CD4-positive, alpha-beta T cell treated with Interleukin-4 for 1 hour (primary cell): ENCODE data around the gene PTPN3.

Source experiments
- DNase-seq, 2 donors: peaks; one replicate each; pipeline ENCODE4 v3.0.0-alpha.2; 2020 to 2022

PTPN3 gene

GRCh38 chr9:109500421-109500974 lies 2.4 kb upstream of the PTPN3 start:
- DNase-seq = no peak

- no peak for DNase-seq
Measured at GRCh38 chr9:109499631-109500410, 1.7 kb upstream of the PTPN3 start.

DNA sequence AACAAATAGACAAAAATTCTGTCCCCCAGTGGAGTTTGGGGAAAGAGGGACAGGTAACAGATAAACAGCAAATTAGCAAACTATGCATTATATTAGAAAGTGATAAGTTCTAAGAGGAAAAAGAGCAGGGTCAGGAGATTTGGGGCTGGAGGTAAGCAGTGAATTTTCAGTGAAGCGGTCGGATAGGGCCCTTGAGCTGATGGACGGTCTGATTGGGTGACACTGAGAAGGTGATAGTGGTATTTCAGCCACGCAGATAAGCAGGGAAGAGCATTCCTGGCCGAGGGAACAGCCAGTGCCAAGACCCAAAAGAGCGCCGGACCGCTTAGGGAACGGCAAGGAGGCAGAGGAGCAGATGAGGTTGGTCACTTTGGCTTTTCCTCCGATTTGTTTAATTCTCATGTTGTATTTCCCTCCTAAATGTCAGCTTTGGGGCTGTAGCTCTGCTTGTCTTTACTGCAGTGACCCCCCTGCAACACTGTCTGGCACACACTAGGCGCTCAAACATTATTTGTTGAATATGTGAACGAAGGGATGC lies 1.1 kb upstream of the PTPN3 start:
- DNase-seq = no peak

DNA sequence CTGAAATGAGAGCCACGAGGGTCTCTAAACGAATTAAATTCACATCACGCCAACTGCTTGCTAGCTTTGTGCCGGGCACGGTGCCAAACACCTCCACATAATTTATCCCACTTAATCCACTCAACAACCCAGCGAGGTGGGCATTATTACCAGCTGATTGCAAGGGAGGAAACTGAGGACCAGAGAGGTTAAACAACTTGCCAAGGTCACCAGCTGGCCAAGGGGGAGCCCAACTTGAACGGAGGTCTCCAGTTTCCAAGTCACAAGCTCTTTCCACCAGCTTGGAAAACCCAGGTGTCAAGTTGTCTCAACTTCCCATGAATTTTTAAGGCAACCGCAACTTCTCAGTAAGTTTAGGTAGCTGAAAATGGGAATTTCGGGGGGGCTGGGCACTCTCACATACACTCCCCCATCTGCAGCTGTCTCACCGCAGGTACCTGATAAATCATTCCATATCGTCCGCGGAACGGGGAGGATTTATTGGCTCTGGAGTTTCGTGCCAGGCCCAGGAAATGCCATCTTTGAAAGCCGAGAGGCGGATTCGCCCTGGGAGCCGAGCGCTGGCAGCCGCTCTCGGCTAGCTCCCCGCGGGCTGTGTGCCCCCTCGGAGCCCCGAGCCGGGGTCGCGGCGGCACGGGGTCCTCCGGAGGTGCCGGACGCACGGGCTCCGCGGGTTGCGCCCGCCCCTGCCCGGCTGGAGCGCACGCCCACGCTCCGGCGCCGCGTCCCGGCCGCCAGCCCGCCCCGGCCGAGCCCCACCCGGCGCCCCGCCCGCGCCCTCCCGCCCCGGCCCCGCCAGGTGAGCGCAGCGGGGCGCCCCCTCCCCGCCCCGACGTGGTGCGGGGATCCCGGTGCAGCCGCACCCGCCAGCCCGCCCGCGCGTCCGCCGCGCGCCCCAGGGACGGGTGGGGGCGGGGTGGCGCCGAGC lies 617 bp downstream of the PTPN3 start:
- DNase-seq = no peak

GRCh38 chr9:109496841-109497225 lies 1.3 kb downstream of the PTPN3 start:
- DNase-seq = no peak

GRCh38 chr9:109496218-109496617 lies 1.9 kb downstream of the PTPN3 start:
- no peak for DNase-seq

GRCh38 chr9:109493648-109494047 lies 4.5 kb downstream of the PTPN3 start:
- DNase-seq = no peak

GRCh38 chr9:109491590-109491989 lies 6.5 kb downstream of the PTPN3 start:
- DNase-seq = no peak

DNA sequence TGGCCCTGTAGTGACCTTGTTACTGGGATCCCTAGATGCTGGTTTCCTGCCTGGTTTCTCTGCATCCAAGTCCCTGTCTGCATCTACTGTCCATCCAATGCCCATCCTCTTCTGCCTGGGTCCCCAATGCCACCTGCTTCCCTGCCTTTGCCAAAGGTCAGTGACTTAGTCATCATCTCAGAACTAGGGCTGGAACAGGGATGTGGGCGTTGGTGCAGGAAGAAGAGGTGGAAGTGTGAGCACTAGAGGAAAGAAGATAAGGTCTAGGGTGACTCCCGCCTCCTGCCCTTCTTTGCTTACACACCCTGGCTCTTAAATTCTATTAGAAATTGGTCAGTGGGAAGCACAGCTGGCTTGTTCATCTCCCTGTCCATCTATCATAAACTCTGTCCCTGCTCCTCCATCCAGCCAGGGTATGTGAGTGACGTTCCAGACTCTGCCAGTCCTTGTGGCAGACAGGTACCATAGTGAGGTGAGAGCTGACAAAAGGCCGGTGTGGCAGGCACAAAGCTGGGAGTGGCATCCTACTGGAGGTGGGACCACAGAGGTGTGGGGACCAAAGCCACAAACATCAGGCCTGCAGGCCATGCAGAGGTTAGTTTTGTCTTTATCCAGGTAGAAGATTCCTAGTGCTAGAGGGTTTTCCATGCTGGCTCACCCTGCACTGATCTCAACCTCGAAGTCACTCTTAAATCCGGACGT lies 9.2 kb downstream of the PTPN3 start:
- no peak for DNase-seq

DNA sequence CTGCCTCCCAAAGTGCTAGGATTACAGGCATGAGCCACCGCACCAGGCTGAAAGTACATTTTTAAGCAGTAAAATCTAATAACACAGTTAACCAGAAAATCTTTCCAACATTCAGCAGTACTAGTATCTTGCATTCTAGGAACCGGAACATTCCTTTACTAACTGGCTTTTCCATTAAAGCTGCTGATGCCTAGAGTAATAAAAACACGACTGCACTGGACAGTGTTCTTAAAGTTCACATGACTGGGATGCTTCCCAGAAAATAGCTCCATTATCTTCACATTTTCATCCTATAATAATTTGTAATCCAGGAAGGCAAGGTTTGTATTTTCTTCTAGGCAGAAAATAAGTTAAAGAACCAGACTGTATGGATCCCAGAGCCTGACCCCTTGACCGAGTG lies 9.8 kb downstream of the PTPN3 start:
- DNase-seq = no peak

- no peak for DNase-seq
Measured at GRCh38 chr9:109487247-109487646, 10.9 kb downstream of the PTPN3 start.

GRCh38 chr9:109483744-109484429 lies 14.2 kb downstream of the PTPN3 start:
- no peak for DNase-seq

DNA sequence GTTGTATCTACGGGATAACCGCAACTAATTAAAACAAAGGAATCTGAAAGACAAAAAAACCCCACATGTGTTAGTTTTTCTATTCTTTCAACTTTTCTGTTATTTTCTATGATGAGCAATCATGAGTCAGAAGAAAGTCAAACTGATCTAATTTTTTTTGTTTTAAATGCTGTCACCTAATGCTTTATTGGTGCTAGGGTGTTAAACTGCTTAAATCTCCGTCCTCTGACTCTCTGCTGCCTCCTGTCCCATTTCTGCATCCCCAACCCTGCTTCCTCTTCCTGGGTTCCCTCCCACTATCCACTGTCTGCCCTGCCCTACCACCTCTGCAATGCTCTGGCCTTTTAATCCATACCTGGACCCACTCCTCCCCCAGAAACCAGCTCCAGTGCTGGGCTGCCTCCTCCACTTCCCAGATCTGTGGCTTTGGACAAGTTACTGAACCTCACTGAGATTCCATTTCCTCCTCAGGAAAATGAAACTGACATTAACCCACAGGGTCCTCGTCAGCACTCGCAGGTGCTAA lies 15.7 kb downstream of the PTPN3 start:
- DNase-seq = no peak

GRCh38 chr9:109481856-109482255 lies 16.3 kb downstream of the PTPN3 start:
- DNase-seq = no peak

DNA sequence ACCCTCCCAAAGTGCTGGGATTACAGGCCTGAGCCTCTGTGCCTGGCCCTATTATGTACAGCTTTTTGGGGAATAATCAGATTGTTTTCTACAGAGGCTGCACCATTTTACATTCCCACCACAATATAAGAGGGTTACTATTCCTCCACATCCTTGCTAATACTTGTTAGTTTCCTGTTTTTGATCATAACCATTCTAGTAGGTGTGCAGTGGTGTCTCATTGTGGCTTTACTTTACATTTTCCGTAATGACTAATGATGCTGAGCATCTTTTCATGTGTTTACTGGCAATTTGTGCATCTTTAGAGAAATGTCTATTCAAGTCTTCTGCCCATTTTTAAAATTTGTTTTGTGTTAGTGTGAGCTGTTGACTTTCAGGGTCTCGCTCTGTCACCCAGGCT lies 18.3 kb downstream of the PTPN3 start:
- DNase-seq = no peak

DNA sequence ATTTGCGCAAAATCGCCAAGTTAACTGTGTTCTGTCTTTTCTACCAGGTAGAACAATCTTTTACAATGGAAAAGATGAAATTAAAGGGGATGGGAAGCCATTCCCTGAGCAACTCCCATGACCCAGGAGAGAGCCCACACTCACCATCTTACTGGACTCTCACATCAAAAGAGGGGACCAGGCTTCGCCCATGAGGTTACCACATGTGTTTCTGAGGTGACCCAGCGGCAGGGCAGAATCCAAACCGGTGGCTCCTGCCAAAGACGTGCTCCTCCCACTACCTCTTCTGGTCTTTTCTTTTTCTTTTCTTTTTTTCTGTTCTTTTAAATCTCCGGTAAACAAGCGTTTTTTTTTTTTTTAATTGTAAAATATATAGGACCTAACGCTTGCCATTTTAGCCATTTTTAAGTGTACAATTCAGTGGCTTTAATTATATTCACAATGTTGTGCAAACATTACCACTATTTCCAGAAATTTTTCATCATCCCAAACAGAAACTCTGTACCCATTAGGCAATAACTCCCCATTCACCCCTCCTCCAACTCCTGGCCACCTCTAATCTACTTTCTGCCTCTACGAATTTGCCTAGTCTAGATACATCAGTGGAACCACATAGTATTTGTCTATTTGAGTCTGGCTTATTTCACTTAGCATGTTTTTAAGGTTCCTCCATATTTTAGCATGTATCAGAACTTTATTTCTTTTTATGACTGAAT lies 19.3 kb downstream of the PTPN3 start:
- DNase-seq = no peak

DNA sequence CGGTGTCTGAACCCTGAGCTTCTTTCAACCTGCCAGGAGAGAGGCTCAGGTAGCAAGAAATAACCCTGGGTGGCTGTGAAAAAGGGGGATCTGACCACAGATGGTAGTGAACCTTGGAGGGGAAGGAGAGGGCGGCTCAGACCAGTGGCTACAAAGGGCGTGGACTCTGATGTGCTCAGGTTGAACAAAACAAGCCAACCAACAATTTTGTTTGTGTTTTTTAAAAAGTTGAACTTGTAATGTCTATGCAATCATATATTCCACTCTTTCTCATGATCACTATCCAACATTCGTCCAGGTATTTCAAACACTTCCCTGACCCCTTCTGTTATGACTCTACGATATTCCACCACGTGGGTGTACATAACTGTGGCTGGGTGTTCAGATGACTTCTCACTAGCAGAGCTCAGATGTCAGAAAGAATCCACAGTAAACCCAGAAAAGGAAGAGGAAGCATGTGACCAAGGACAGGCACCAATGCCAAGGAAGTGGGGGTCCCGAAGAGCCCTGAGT lies 20.0 kb downstream of the PTPN3 start:
- no peak for DNase-seq

DNA sequence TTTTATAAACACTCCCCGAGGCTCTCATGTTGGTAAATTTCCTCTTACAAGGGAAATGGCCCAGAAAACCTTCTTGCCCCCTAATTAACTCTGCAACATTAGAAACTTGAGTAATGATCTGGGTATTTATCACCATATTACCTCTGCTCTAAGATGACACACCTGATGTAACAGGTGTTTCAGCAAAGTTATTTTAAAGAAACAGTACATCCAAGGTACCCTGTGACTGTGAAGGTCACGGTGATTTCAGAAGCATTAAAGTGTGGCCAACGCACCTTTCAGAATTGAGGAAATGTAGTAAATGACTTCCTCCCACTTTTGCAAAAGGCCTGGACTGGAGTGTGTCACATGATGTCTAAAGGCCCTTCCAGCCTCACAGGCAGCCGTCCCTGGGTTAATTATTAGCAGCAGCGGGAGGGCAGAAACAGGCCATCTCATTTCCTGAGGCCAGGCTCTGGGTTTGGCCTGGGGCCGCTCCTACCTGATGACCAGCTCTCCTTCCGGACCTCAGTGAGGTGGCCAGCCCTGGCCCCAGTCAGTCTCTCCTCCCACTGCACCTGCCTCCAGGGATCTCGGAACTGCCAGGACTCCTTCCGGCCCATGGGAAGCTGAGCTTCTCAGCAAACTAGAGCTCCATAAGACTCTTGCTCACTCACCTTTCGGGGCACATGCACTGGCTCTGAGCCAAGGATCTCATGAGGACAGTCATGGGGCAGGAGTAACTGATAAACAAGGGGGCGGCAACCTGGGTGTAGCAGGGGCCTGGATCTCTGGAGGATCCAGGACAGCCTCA lies 20.7 kb downstream of the PTPN3 start:
- DNase-seq = no peak

- DNase-seq = no peak
Measured at GRCh38 chr9:109476642-109477257, 21.4 kb downstream of the PTPN3 start.

- DNase-seq = no peak
Measured at GRCh38 chr9:109475526-109475925, 22.6 kb downstream of the PTPN3 start.
